H1 (cell line): Measurements from ENCODE around the gene ANKRD11. TPM values are rescaled to one million over a fixed set of nuclear protein-coding genes. Genes with fewer than 3 reads are reported as not detected.

Source experiments
- CTCF ChIP-seq, 3 experiments: IDR thresholded peaks; 1 replicate in 2 of 3; 2 replicates in 1 of 3; pipeline versions ENCODE4 v1.5.1 to v1.6.1; 2011; ENCODE audit warnings: low read length in 3 of 3, mild to moderate bottlenecking in 3 of 3, inconsistent platforms in 2 of 3, low read depth in 1 of 3, moderate library complexity in 1 of 3; ENCODE audit not compliant: insufficient read depth in 1 of 3; ENCODE audit errors: control extremely low read depth in 1 of 3
- MAX ChIP-seq: IDR thresholded peaks from 2 replicates; pipeline ENCODE4 v1.6.1; 2012; ENCODE audit warnings: inconsistent platforms
- PHF8 ChIP-seq: fragments of 200-600 bp; sonication (generic); conservative IDR thresholded peaks from 2 replicates; pipeline ENCODE4 v1.7.1; 2012; ENCODE audit warnings: low read depth, mild to moderate bottlenecking, inconsistent platforms, low read length, moderate library complexity
- polyA plus RNA-seq, 7 experiments: library from polyadenylated mRNA; depleted of rRNA in 3 of 7; stranded (reverse) in 5 of 7; unstranded in 2 of 7; fragments of >200 nt in 5 of 7; fragments of 200-250 nt in 2 of 7; gene quantifications; 1 replicate in 5 of 7; 2 replicates in 1 of 7; 4 replicates in 1 of 7; pipeline versions ENCODE4 v1.2.1 to v1.2.3, GENCODE V29; 2011 to 2013; ENCODE audit warnings: missing spikeins in 2 of 7, mixed read lengths in 2 of 7
- total RNA-seq: library from RNA; stranded (reverse); fragmentation: NEBNext Ultra II Directional; extraction: Animal tissue kit (Norgen Biotek cat#: 25700); gene quantifications from 2 replicates; pipeline ENCODE4 v1.2.1, GENCODE V29; 2021

ANKRD11 gene
- total and polyA plus RNA-seq, 2 of the 8 experiments (the other 6 are each of a cell fraction or from before 2014, with no cell fraction given): 46.5 to 142 TPM

- peak; percentile 69 for TF ChIP-seq MAX
- TF ChIP-seq PHF8: no peak
- peak; percentile 89 to 92 (median 92) for TF ChIP-seq CTCF (IDR thresholded peaks at IDR 0.05; ENCODE audit: control extremely low read depth in 1 of 3, insufficient read depth in 1 of 3, low read depth in 1 of 3, low read length in 3 of 3)
Measured at GRCh38 chr16:89289428-89290395, 200.6 kb downstream of the ANKRD11 start (continued).
